NK-92 (cell line): ENCODE results near the gene HIPK1.
"Not testable (repeated sequence)": the region's sequence is repeated elsewhere in the genome, so short reads cannot be mapped to it uniquely, and the experiment has no call there.

ENCODE experiments used
- DNase-seq: peaks from one replicate; lab custom pipeline; 2025; ENCODE audit not compliant: unreplicated experiment; lab: John Stamatoyannopoulos, UW

Gene HIPK1

GRCh38 chr1:114009393-114009792 lies 80.3 kb downstream of the HIPK1 start:
- no peak for DNase-seq

GRCh38 chr1:114010433-114011184 lies 81.5 kb downstream of the HIPK1 start:
- DNase-seq = no peak

GRCh38 chr1:114011796-114012195 lies 82.7 kb downstream of the HIPK1 start:
- no peak for DNase-seq

GRCh38 chr1:114015075-114015474 lies 86.0 kb downstream of the HIPK1 start:
- DNase-seq = no peak

GRCh38 chr1:114019724-114020123 lies 90.6 kb downstream of the HIPK1 start:
- not testable (repeated sequence) for DNase-seq

GRCh38 chr1:114021665-114022099 lies 92.6 kb downstream of the HIPK1 start:
- no peak for DNase-seq

GRCh38 chr1:114022877-114023276 lies 93.8 kb downstream of the HIPK1 start:
- DNase-seq = no peak

GRCh38 chr1:114023377-114023776 lies 94.3 kb downstream of the HIPK1 start:
- DNase-seq = no peak

- DNase-seq = no peak
Observed at GRCh38 chr1:114024049-114024448, 94.9 kb downstream of the HIPK1 start.

GRCh38 chr1:114025609-114026401 lies 96.7 kb downstream of the HIPK1 start:
- no peak for DNase-seq

GRCh38 chr1:114026797-114027196 lies 97.7 kb downstream of the HIPK1 start:
- no peak for DNase-seq
